Activated naive CD4-positive, alpha-beta T cell treated with anti-CD3 and anti-CD28 coated beads, Interleukin-2, amount 50 U/mL, for 16 hours (primary cell): ENCODE results near the gene USP15.
"Not testable (repeated sequence)": the region's sequence is repeated elsewhere in the genome, so short reads cannot be mapped to it uniquely, and the experiment has no call there.

ENCODE experiments used
- DNase-seq: peaks from one replicate; pipeline ENCODE4 v3.0.0-alpha.2; 2020

USP15 gene

DNA sequence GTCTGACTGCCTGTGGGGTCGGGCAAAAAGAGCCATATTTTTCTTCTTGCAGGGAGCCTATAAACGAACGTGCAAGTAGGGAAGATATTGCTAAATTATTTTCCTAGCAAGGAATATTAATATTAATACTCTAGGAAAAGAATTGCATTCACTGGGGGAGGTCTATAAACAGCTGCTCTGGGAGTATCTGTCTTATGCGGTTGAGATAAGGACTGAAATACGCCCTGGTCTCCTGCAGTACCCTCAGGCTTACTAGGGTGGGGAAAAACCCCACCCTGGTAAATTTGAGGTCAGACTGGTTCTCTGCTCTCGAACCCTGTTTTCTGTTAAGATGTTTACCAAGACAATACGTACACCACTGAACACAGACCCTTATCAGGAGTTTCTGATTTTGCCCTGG, 203.0 kb downstream of the USP15 start:
- DNase-seq, result not testable (repeated sequence)
